CD14-positive monocyte (primary cell): Measurements from ENCODE around the gene L3MBTL3. TPM values are rescaled to one million over a fixed set of nuclear protein-coding genes. Genes with fewer than 3 reads are reported as not detected.

Experiments used
- DNase-seq, 3 donors: peaks; one replicate each; pipeline ENCODE4 v3.0.0-alpha.2; 2011 to 2022
- H2AFZ ChIP-seq: 2 replicates; pipeline ENCODE4 v1.6.0; 2012; ENCODE audit warnings: mild to moderate bottlenecking, low read depth, low read length, inconsistent platforms; ENCODE audit not compliant: insufficient read depth, poor library complexity, severe bottlenecking
- H3K27ac ChIP-seq, 2 donors: 1 replicate in 1 of 2; 2 replicates in 1 of 2; pipeline ENCODE4 v1.5.1; 2012 to 2013; ENCODE audit warnings: low read length in 2 of 2, control low read depth in 1 of 2, inconsistent platforms in 1 of 2, low read depth in 1 of 2, mild to moderate bottlenecking in 1 of 2
- H3K27me3 ChIP-seq, 2 donors: one replicate each; pipeline versions ENCODE4 v1.6.0 to v1.6.1; 2011 to 2013; ENCODE audit warnings: low read length in 2 of 2; ENCODE audit not compliant: control insufficient read depth in 2 of 2, insufficient read depth in 2 of 2
- H3K36me3 ChIP-seq, 2 donors: replicated peaks in 1 of 2; 1 replicate in 1 of 2; 2 replicates in 1 of 2; pipeline versions ENCODE4 v1.5.1 to v1.6.1; 2012 to 2013; ENCODE audit warnings: low read length in 2 of 2, control low read depth in 1 of 2, inconsistent platforms in 1 of 2, mild to moderate bottlenecking in 1 of 2; ENCODE audit not compliant: insufficient read depth in 2 of 2, control insufficient read depth in 1 of 2
- H3K4me1 ChIP-seq, 2 donors: 1 replicate in 1 of 2; 2 replicates in 1 of 2; pipeline versions ENCODE4 v1.5.1 to v1.6.1; 2012 to 2013; ENCODE audit warnings: low read length in 2 of 2, control low read depth in 1 of 2, inconsistent platforms in 1 of 2, mild to moderate bottlenecking in 1 of 2, moderate library complexity in 1 of 2; ENCODE audit not compliant: insufficient read depth in 2 of 2, control insufficient read depth in 1 of 2
- H3K4me2 ChIP-seq: replicated peaks from 2 replicates; pipeline ENCODE3; 2012; ENCODE audit warnings: low read length, moderate library complexity, mild to moderate bottlenecking; ENCODE audit not compliant: poor library complexity, severe bottlenecking; ENCODE audit errors: extremely low read depth
- H3K4me3 ChIP-seq, 3 experiments: fragments of 200-600 bp in 1 of 3; sonication (generic) in 1 of 3; replicated peaks in 1 of 3; 1 replicate in 2 of 3; 2 replicates in 1 of 3; pipeline ENCODE4 v1.5.1; 2011 to 2013; ENCODE audit warnings: low read length in 3 of 3, mild to moderate bottlenecking in 3 of 3, control low read depth in 2 of 3, low read depth in 2 of 3, inconsistent platforms in 1 of 3, moderate library complexity in 1 of 3
- H3K79me2 ChIP-seq: 2 replicates; pipeline ENCODE4 v1.6.0; 2012; ENCODE audit warnings: mild to moderate bottlenecking, control low read depth, inconsistent platforms, low read length, moderate library complexity; ENCODE audit not compliant: insufficient read depth
- H3K9ac ChIP-seq: 2 replicates; pipeline ENCODE4 v1.6.0; 2017; ENCODE audit warnings: low read length, mild to moderate bottlenecking; ENCODE audit not compliant: insufficient read depth, poor library complexity, severe bottlenecking
- H3K9me3 ChIP-seq, 2 donors: replicated peaks in 1 of 2; 1 replicate in 1 of 2; 2 replicates in 1 of 2; pipeline versions ENCODE4 v1.5.1 to v1.6.1; 2012 to 2013; ENCODE audit warnings: low read length in 2 of 2, control low read depth in 1 of 2; ENCODE audit not compliant: control insufficient read depth in 1 of 2, insufficient read depth in 1 of 2
- H4K20me1 ChIP-seq: 2 replicates; pipeline ENCODE4 v1.6.0; 2012; ENCODE audit warnings: mild to moderate bottlenecking, low read length, control low read depth, moderate library complexity; ENCODE audit not compliant: insufficient read depth
- H3K27ac Mint-ChIP-seq, 7 donors: one replicate each; pipeline ENCODE4 v1.8.0; 2020; ENCODE audit warnings: mild to moderate bottlenecking in 7 of 7, mixed read lengths in 7 of 7, moderate library complexity in 6 of 7, inconsistent platforms in 2 of 7
- H3K27me3 Mint-ChIP-seq, 3 donors: one replicate each; pipeline ENCODE4 v1.8.0; 2021 to 2022; ENCODE audit warnings: low read depth in 3 of 3, mild to moderate bottlenecking in 3 of 3, mixed read lengths in 3 of 3, moderate library complexity in 3 of 3, inconsistent platforms in 1 of 3
- H3K36me3 Mint-ChIP-seq, 2 donors: one replicate each; pipeline ENCODE4 v1.8.0; 2020; ENCODE audit warnings: mixed read lengths in 2 of 2, inconsistent platforms in 1 of 2, mild to moderate bottlenecking in 1 of 2
- H3K4me1 Mint-ChIP-seq: one replicate; pipeline ENCODE4 v1.8.0; 2020; ENCODE audit warnings: mild to moderate bottlenecking, mixed read lengths
- H3K4me3 Mint-ChIP-seq, 2 donors: one replicate each; pipeline ENCODE4 v1.8.0; 2020; ENCODE audit warnings: mild to moderate bottlenecking in 2 of 2, mixed read lengths in 2 of 2, moderate library complexity in 1 of 2
- H3K9me3 Mint-ChIP-seq, 7 donors: one replicate each; pipeline ENCODE4 v1.8.0; 2020 to 2022; ENCODE audit warnings: mixed read lengths in 7 of 7, mild to moderate bottlenecking in 6 of 7, moderate library complexity in 6 of 7, inconsistent platforms in 2 of 7
- WGBS: methylation state at CpG from one replicate; pipeline ENCODE4 v1.1.5; 2013; ENCODE audit warnings: missing lambda C conversion rate; ENCODE audit not compliant: insufficient coverage; 5-methylcytosine and 5-hydroxymethylcytosine counted together
- intact Hi-C, 2 donors: fragments of 100-400 bp; cut with micrococcal nuclease; formaldehyde crosslinking; loops; one replicate each; pipeline versions ENCODE4 v1.15.0 to v1.15.1; 2023
- polyA plus RNA-seq, 3 donors: library from polyadenylated mRNA; depleted of rRNA in 1 of 3; unstranded in 2 of 3; stranded (reverse) in 1 of 3; fragments of 300-500 nt in 2 of 3; fragments of >200 nt in 1 of 3; fragmentation: Illumina TruSeq in 2 of 3; gene quantifications; 1 replicate in 2 of 3; 2 replicates in 1 of 3; pipeline ENCODE4 v1.2.3, GENCODE V29; 2012 to 2021
- TF ChIP-seq, protein P1 (sequence below): fragments of 200-600 bp; IDR thresholded peaks from one replicate; pipeline ENCODE4 v1.8.0; 2022; ENCODE audit warnings: antibody characterized with exemption, mild to moderate bottlenecking

Gene L3MBTL3
- polyA plus RNA-seq, 3 donors, result 2.1 to 8.0 (median 3.7) TPM

DNA sequence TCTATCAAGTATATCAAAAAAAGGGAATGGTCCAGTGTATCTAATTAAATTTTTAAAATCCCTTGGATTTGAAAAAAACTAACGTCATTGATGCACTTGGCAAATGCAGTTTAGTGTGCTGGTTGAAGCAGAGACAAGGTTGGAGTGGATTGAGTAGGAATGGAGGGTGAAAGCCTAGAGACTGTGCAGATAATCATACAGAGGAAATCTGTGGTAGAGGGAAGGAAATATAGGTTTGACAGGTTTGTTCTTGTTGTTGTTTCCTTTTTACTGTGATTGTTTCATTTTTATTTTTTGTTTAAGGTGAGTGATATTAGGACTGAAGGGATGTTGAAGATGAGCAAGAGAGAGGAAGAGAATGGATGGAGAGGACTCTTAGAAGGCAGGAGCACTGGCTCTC lies 29.0 kb upstream of the L3MBTL3 start:
- no peaks in the 10 kb centered on the region for H3K27me3 ChIP-seq
- H3K9me3 ChIP-seq, result no peaks in the 10 kb centered on the region
- peaks cover 0 to 3% (median 0%) of the 10 kb centered on the region in 7 donors for H3K9me3 Mint-ChIP-seq
- no peaks in the 10 kb centered on the region for H3K36me3 ChIP-seq
- DNase-seq, result no peak
- no peak overlapping the region for H2AFZ ChIP-seq
- intact Hi-C loops, result no loop called here
- no peaks in the 10 kb centered on the region for H3K27me3 Mint-ChIP-seq
- no peak overlapping the region for H3K27ac ChIP-seq
- H3K4me2 ChIP-seq, result no peak overlapping the region
- no peak overlapping the region for H3K4me3 ChIP-seq
- TF ChIP-seq, protein P1, sequence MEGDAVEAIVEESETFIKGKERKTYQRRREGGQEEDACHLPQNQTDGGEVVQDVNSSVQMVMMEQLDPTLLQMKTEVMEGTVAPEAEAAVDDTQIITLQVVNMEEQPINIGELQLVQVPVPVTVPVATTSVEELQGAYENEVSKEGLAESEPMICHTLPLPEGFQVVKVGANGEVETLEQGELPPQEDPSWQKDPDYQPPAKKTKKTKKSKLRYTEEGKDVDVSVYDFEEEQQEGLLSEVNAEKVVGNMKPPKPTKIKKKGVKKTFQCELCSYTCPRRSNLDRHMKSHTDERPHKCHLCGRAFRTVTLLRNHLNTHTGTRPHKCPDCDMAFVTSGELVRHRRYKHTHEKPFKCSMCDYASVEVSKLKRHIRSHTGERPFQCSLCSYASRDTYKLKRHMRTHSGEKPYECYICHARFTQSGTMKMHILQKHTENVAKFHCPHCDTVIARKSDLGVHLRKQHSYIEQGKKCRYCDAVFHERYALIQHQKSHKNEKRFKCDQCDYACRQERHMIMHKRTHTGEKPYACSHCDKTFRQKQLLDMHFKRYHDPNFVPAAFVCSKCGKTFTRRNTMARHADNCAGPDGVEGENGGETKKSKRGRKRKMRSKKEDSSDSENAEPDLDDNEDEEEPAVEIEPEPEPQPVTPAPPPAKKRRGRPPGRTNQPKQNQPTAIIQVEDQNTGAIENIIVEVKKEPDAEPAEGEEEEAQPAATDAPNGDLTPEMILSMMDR, result no peak
- no peaks in the 10 kb centered on the region for H4K20me1 ChIP-seq
- H3K4me1 ChIP-seq, result no peaks in the 10 kb centered on the region
- H3K36me3 Mint-ChIP-seq, result no peaks in the 10 kb centered on the region
- 75% methylated on average over 1 of the region's 1 CpG for WGBS
- no peaks in the 10 kb centered on the region for H3K79me2 ChIP-seq
- no peak overlapping the region for H3K27ac Mint-ChIP-seq
- H3K9ac ChIP-seq, result no peak overlapping the region
- H3K4me1 Mint-ChIP-seq, result no peaks in the 10 kb centered on the region
- H3K4me3 Mint-ChIP-seq, result no peak overlapping the region

DNA sequence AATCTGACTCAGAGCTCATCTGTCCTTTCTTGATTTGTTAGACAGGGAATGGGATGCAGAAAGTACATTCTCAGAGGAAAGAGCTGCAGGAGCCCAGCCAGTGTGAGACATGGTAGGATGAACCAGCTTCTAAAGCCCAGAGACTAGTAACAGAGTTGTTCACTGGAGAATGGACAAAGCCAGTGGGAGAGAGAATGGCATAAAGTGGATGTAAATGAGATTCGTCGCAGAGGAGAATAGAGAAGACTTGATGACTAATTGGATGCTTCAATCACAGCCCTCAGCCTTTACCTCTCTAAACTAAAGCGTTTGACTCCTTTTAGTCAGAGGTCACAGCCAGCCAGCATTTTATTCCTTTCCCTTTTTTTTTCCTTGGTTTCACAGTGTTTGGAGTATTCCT lies 25.5 kb upstream of the L3MBTL3 start:
- no peak overlapping the region for H2AFZ ChIP-seq
- TF ChIP-seq, protein P1, result no peak
- no peak overlapping the region for H3K4me3 ChIP-seq
- DNase-seq, result no peak
- intact Hi-C loops, result no loop called here
- WGBS, result no CpG with 5 or more reads among the region's 3 CpGs
- H3K9me3 ChIP-seq, result no peaks in the 10 kb centered on the region
- H3K36me3 ChIP-seq, result no peaks in the 10 kb centered on the region
- H3K27me3 Mint-ChIP-seq, result peaks cover 0 to 1% (median 0%) of the 10 kb centered on the region in 3 donors
- H3K79me2 ChIP-seq, result no peaks in the 10 kb centered on the region
- peaks cover 0 to 3% (median 0%) of the 10 kb centered on the region in 7 donors for H3K9me3 Mint-ChIP-seq
- no peak overlapping the region for H3K27ac ChIP-seq
- H3K4me1 Mint-ChIP-seq, result no peaks in the 10 kb centered on the region
- H3K9ac ChIP-seq, result no peak overlapping the region
- no peaks in the 10 kb centered on the region for H3K27me3 ChIP-seq
- no peaks in the 10 kb centered on the region for H3K4me1 ChIP-seq
- no peak overlapping the region for H3K4me2 ChIP-seq
- no peak overlapping the region for H3K4me3 Mint-ChIP-seq
- H3K27ac Mint-ChIP-seq, result no peak overlapping the region
- H3K36me3 Mint-ChIP-seq, result no peaks in the 10 kb centered on the region
- no peaks in the 10 kb centered on the region for H4K20me1 ChIP-seq
